Measurements from ENCODE around the gene IPO11.

DNA sequence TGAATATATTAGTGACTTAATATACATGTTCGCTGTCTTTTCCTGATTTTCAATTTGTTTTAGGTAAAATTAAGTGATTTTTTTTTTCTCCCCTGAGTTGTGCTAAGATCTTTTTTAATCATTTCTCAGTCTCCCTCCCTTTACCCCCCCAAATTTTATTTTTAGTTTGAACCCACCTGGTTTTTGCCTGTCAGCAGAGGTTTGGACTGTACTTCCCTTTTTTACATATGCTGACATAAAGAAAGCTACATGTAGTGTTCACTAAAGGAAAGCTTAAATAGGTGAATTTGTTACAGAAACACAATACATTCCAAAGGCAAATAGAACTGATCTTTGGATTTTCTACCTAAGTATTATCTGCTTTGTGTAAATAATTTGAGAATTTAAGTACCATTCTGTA is 82.2 kb downstream of the IPO11 start:
- TF ChIP-seq, protein P1, sequence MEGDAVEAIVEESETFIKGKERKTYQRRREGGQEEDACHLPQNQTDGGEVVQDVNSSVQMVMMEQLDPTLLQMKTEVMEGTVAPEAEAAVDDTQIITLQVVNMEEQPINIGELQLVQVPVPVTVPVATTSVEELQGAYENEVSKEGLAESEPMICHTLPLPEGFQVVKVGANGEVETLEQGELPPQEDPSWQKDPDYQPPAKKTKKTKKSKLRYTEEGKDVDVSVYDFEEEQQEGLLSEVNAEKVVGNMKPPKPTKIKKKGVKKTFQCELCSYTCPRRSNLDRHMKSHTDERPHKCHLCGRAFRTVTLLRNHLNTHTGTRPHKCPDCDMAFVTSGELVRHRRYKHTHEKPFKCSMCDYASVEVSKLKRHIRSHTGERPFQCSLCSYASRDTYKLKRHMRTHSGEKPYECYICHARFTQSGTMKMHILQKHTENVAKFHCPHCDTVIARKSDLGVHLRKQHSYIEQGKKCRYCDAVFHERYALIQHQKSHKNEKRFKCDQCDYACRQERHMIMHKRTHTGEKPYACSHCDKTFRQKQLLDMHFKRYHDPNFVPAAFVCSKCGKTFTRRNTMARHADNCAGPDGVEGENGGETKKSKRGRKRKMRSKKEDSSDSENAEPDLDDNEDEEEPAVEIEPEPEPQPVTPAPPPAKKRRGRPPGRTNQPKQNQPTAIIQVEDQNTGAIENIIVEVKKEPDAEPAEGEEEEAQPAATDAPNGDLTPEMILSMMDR (conservative IDR thresholded peaks at IDR 0.05): no peak
- no peak for TF ChIP-seq ZFX (IDR thresholded peaks at IDR 0.05)
